Tibial artery (tissue), 4 donors: ENCODE data around the gene AMT.
"Not testable (repeated sequence)": the region's sequence is repeated elsewhere in the genome, so short reads cannot be mapped to it uniquely, and the experiment has no call there.

Source experiments
- DNase-seq, 2 donors: peaks; one replicate each; pipeline ENCODE4 v3.0.0-alpha.2; 2019
- H3K27ac ChIP-seq, 2 donors: fragments of 200-600 bp; sonication (generic) in 1 of 2; 1 replicate in 1 of 2; 2 replicates in 1 of 2; pipeline ENCODE4 v1.5.1; 2018 to 2019; ENCODE audit warnings: mild to moderate bottlenecking in 1 of 2
- H3K27me3 ChIP-seq, 2 donors: fragments of 200-600 bp; sonication (generic) in 1 of 2; one replicate each; pipeline versions ENCODE4 v1.5.1 to v1.6.0; 2016 to 2019
- H3K36me3 ChIP-seq, 3 donors: fragments of 200-600 bp; sonication (generic) in 2 of 3; one replicate each; pipeline ENCODE4 v1.5.1; 2016 to 2019; ENCODE audit warnings: mild to moderate bottlenecking in 2 of 3
- H3K4me1 ChIP-seq, 4 donors: fragments of 200-600 bp; sonication (generic) in 2 of 4; 1 replicate in 3 of 4; 2 replicates in 1 of 4; pipeline ENCODE4 v1.5.1; 2016 to 2019
- H3K4me3 ChIP-seq, 2 donors: fragments of 200-600 bp; sonication (generic) in 1 of 2; 1 replicate in 1 of 2; 2 replicates in 1 of 2; pipeline ENCODE4 v1.5.1; 2018 to 2019; ENCODE audit warnings: mild to moderate bottlenecking in 2 of 2
- H3K9me3 ChIP-seq, 3 donors: fragments of 200-600 bp; sonication (generic) in 1 of 3; one replicate each; pipeline ENCODE4 v1.5.1; 2016 to 2019
- CTCF ChIP-seq, 2 experiments: fragments of 200-600 bp in 1 of 2; fragments of 450-650 bp in 1 of 2; IDR thresholded peaks; one replicate each; pipeline ENCODE4 v1.5.1; 2017 to 2019; ENCODE audit warnings: antibody characterized with exemption in 2 of 2, mild to moderate bottlenecking in 1 of 2, moderate library complexity in 1 of 2
- intact Hi-C: fragments of 100-400 bp; cut with DNase I; formaldehyde crosslinking; loops from one replicate; pipeline ENCODE4 v1.15.0; 2023; ENCODE audit warnings: low total_unique reads

The AMT gene

GRCh38 chr3:49406571-49407565 is 15.4 kb downstream of the AMT start:
- Histone ChIP-seq H3K36me3 (peaks cover 0 to 8% (median 6%) of the 10 kb centered on the region in 3 donors), H3K27me3 (no peaks in the 10 kb centered on the region), H3K4me3 (no peak overlapping the region), H3K27ac (peak overlapping the region; percentile 55 to 96), H3K4me1 (peaks cover 0 to 77% (median 41%) of the 10 kb centered on the region in 4 donors), H3K9me3 (no peaks in the 10 kb centered on the region)
- DNase-seq = no peak
- TF ChIP-seq CTCF (IDR thresholded peaks at IDR 0.05) = no peak
- intact Hi-C loops = loop anchor here (10.0 kb wide), 1 partner anchor 52 kb away; the partner anchor contains the start of gene GPX1

- not testable (repeated sequence) for H3K27me3 ChIP-seq, H3K9me3 ChIP-seq, H3K36me3 ChIP-seq, DNase-seq
- peaks cover 0 to 87% (median 42%) of the 10 kb centered on the region in 4 donors for H3K4me1 ChIP-seq
- peak overlapping the region in 1 of 2 donors; percentile 11 for H3K4me3 ChIP-seq
- peak overlapping the region; percentile 55 to 96 for H3K27ac ChIP-seq
- intact Hi-C loops = loop anchor here (10.0 kb wide), 1 partner anchor 51 kb away; the partner anchor contains the start of gene GPX1
Observed at GRCh38 chr3:49405570-49405969, 16.7 kb downstream of the AMT start.

GRCh38 chr3:49403891-49404290 is 18.4 kb downstream of the AMT start:
- no peaks in the 10 kb centered on the region for H3K27me3 ChIP-seq
- no peaks in the 10 kb centered on the region for H3K9me3 ChIP-seq
- no peak overlapping the region for H3K27ac ChIP-seq
- H3K4me3 ChIP-seq = no peak overlapping the region
- no peak for TF ChIP-seq CTCF (IDR thresholded peaks at IDR 0.05)
- intact Hi-C loops = loop anchor here (10.0 kb wide), 1 partner anchor 49 kb away; the partner anchor contains the start of gene GPX1
- peaks cover 0 to 86% (median 36%) of the 10 kb centered on the region in 4 donors for H3K4me1 ChIP-seq
- H3K36me3 ChIP-seq = peaks cover 0 to 8% (median 6%) of the 10 kb centered on the region in 3 donors
- no peak for DNase-seq

- Histone ChIP-seq H3K4me1 (peaks cover 0 to 83% (median 34%) of the 10 kb centered on the region in 4 donors), H3K27me3 (no peaks in the 10 kb centered on the region), H3K9me3 (no peaks in the 10 kb centered on the region), H3K4me3 (no peak overlapping the region), H3K27ac (no peak overlapping the region), H3K36me3 (peaks cover 0 to 8% (median 6%) of the 10 kb centered on the region in 3 donors)
- intact Hi-C loops = loop anchor here (10.0 kb wide), 1 partner anchor 47 kb away; the partner anchor contains the start of gene GPX1
- no peak for DNase-seq
- no peak for TF ChIP-seq CTCF (IDR thresholded peaks at IDR 0.05)
Observed at GRCh38 chr3:49401766-49402165, 20.5 kb downstream of the AMT start.

- intact Hi-C loops = no loop called here
- H3K9me3 ChIP-seq = no peaks in the 10 kb centered on the region
- TF ChIP-seq CTCF (IDR thresholded peaks at IDR 0.05) = no peak
- H3K27ac ChIP-seq = peak overlapping the region in 1 of 2 donors; percentile 31
- H3K4me1 ChIP-seq = peaks cover 0 to 83% (median 31%) of the 10 kb centered on the region in 4 donors
- no peak overlapping the region for H3K4me3 ChIP-seq
- no peak for DNase-seq
- no peaks in the 10 kb centered on the region for H3K27me3 ChIP-seq
- peaks cover 8 to 18% (median 16%) of the 10 kb centered on the region in 3 donors for H3K36me3 ChIP-seq
Observed at GRCh38 chr3:49399461-49399860, 22.8 kb downstream of the AMT start.

- no peak for DNase-seq
- Histone ChIP-seq H3K9me3 (no peaks in the 10 kb centered on the region), H3K27me3 (no peaks in the 10 kb centered on the region), H3K27ac (peak overlapping the region in 1 of 2 donors; percentile 44), H3K4me1 (peaks cover 0 to 87% (median 33%) of the 10 kb centered on the region in 4 donors), H3K4me3 (no peak overlapping the region), H3K36me3 (peaks cover 8 to 12% (median 11%) of the 10 kb centered on the region in 3 donors)
- TF ChIP-seq CTCF (IDR thresholded peaks at IDR 0.05) = no peak
- intact Hi-C loops = no loop called here
Observed at GRCh38 chr3:49397470-49397869, 24.8 kb downstream of the AMT start.

- H3K4me1 ChIP-seq = peaks cover 0 to 87% (median 25%) of the 10 kb centered on the region in 4 donors
- intact Hi-C loops, DNase-seq, H3K27ac ChIP-seq, H3K4me3 ChIP-seq, H3K27me3 ChIP-seq, H3K9me3 ChIP-seq: not testable (repeated sequence)
- H3K36me3 ChIP-seq = peaks cover 4 to 11% (median 8%) of the 10 kb centered on the region in 3 donors
Observed at GRCh38 chr3:49391310-49391709, 31.0 kb downstream of the AMT start.
